H1 (cell line): Measurements from ENCODE around the gene LONP2. TPM values are rescaled to one million over a fixed set of nuclear protein-coding genes. Genes with fewer than 3 reads are reported as not detected.

Experiments
- E2F6 ChIP-seq: IDR thresholded peaks from 2 replicates; pipeline ENCODE4 v1.6.1; 2012; ENCODE audit warnings: inconsistent platforms
- EP300 ChIP-seq, 2 experiments: IDR thresholded peaks; 1 replicate in 1 of 2; 2 replicates in 1 of 2; pipeline ENCODE4 v1.6.1; 2011 to 2012; ENCODE audit warnings: low read depth in 2 of 2, low read length in 2 of 2, mild to moderate bottlenecking in 2 of 2, borderline replicate concordance in 1 of 2, inconsistent platforms in 1 of 2, moderate library complexity in 1 of 2
- HDAC2 ChIP-seq, 2 experiments: fragments of 300-600 bp in 1 of 2; sonication (generic) in 1 of 2; IDR thresholded peaks; 2 replicates each; pipeline ENCODE4 v1.6.1; 2011 to 2012; ENCODE audit warnings: low read depth in 2 of 2, low read length in 2 of 2, mild to moderate bottlenecking in 2 of 2, moderate library complexity in 2 of 2, borderline replicate concordance in 1 of 2, inconsistent platforms in 1 of 2
- JUND ChIP-seq: IDR thresholded peaks from 2 replicates; pipeline ENCODE4 v1.6.1; 2011; ENCODE audit warnings: mild to moderate bottlenecking, improper control_type of control experiment, low read length
- MAFK ChIP-seq: IDR thresholded peaks from 2 replicates; pipeline ENCODE4 v1.6.1; 2012; ENCODE audit warnings: low read depth, mild to moderate bottlenecking, improper control_type of control experiment, low read length
- RXRA ChIP-seq: IDR thresholded peaks from 2 replicates; pipeline ENCODE4 v1.6.1; 2011; ENCODE audit warnings: low read depth, mild to moderate bottlenecking, low read length, moderate library complexity; ENCODE audit not compliant: insufficient read depth
- TAF7 ChIP-seq: optimal IDR thresholded peaks from 2 replicates; pipeline ENCODE3; 2011; ENCODE audit warnings: low read depth, mild to moderate bottlenecking, inconsistent platforms, low read length, moderate library complexity, borderline replicate concordance
- polyA plus RNA-seq, 7 experiments: library from polyadenylated mRNA; depleted of rRNA in 3 of 7; stranded (reverse) in 5 of 7; unstranded in 2 of 7; fragments of >200 nt in 5 of 7; fragments of 200-250 nt in 2 of 7; gene quantifications; 1 replicate in 5 of 7; 2 replicates in 1 of 7; 4 replicates in 1 of 7; pipeline versions ENCODE4 v1.2.1 to v1.2.3, GENCODE V29; 2011 to 2013; ENCODE audit warnings: missing spikeins in 2 of 7, mixed read lengths in 2 of 7
- total RNA-seq: library from RNA; stranded (reverse); fragmentation: NEBNext Ultra II Directional; extraction: Animal tissue kit (Norgen Biotek cat#: 25700); gene quantifications from 2 replicates; pipeline ENCODE4 v1.2.1, GENCODE V29; 2021
- TF ChIP-seq, protein P1 (sequence below): IDR thresholded peaks from 2 replicates; pipeline ENCODE4 v1.6.1; 2011; ENCODE audit warnings: low read length, improper control_type of control experiment

The LONP2 gene
- total and polyA plus RNA-seq, 2 of the 8 experiments (the other 6 are each of a cell fraction or from before 2014, with no cell fraction given) = 8.1 to 23.1 TPM

- no peak for TF ChIP-seq E2F6
- no peak for TF ChIP-seq EP300 (IDR thresholded peaks at IDR 0.05; ENCODE audit: borderline replicate concordance in 1 of 2, low read depth in 2 of 2, low read length in 2 of 2)
- no peak for TF ChIP-seq MAFK
- TF ChIP-seq, protein P1, sequence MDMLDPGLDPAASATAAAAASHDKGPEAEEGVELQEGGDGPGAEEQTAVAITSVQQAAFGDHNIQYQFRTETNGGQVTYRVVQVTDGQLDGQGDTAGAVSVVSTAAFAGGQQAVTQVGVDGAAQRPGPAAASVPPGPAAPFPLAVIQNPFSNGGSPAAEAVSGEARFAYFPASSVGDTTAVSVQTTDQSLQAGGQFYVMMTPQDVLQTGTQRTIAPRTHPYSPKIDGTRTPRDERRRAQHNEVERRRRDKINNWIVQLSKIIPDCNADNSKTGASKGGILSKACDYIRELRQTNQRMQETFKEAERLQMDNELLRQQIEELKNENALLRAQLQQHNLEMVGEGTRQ = no peak
- no peak for TF ChIP-seq JUND
- TF ChIP-seq HDAC2 (IDR thresholded peaks at IDR 0.05; ENCODE audit: borderline replicate concordance in 1 of 2, low read depth in 2 of 2, low read length in 2 of 2) = no peak
- TF ChIP-seq RXRA = no peak
- TF ChIP-seq TAF7 = no peak
Observed at GRCh38 chr16:48354877-48355855, 111.1 kb downstream of the LONP2 start (continued).
